Measurements from ENCODE around the gene ROM1. TPM values are rescaled to one million over a fixed set of nuclear protein-coding genes. Genes with fewer than 3 reads are reported as not detected.
"Not testable (repeated sequence)": the region's sequence is repeated elsewhere in the genome, so short reads cannot be mapped to it uniquely, and the experiment has no call there.

The ROM1 gene
- total RNA-seq, 1 experiment from 2014 or later: 2.5 TPM

GRCh38 chr11:62648185-62648966 is 35.3 kb downstream of the ROM1 start:
- no peak for DNase-seq (ENCODE audit: low read depth)

- DNase-seq (ENCODE audit: low read depth): no peak
Measured at GRCh38 chr11:62648967-62649364, 35.9 kb downstream of the ROM1 start.

- no peak for DNase-seq (ENCODE audit: low read depth)
Measured at GRCh38 chr11:62649486-62649885, 36.4 kb downstream of the ROM1 start.

- DNase-seq (ENCODE audit: low read depth): not testable (repeated sequence)
Measured at GRCh38 chr11:62650283-62650682, 37.2 kb downstream of the ROM1 start.

- DNase-seq (ENCODE audit: low read depth): no peak
Measured at GRCh38 chr11:62652161-62653006, 39.3 kb downstream of the ROM1 start.

GRCh38 chr11:62654297-62654696 is 41.2 kb downstream of the ROM1 start:
- DNase-seq (ENCODE audit: low read depth): no peak

- no peak for DNase-seq (ENCODE audit: low read depth)
Measured at GRCh38 chr11:62656796-62657429, 43.9 kb downstream of the ROM1 start.

GRCh38 chr11:62664405-62665074 is 51.5 kb downstream of the ROM1 start:
- peak; percentile 52 for DNase-seq (ENCODE audit: low read depth)

Other genes with a start within 250 kb of the ROM1 start
- not detected in 2 replicates for gene SCGB1A1, start 194.2 kb upstream of the ROM1 start, total RNA-seq (2014; rRNA removed; shearing (Covaris generic))
- 184 and 206 TPM in 2 replicates for gene AHNAK, start 66.5 kb upstream of the ROM1 start, total RNA-seq (2014; rRNA removed; shearing (Covaris generic))
- 841 and 1,053 TPM in 2 replicates for gene EEF1G, start 39.4 kb upstream of the ROM1 start, total RNA-seq (2014; rRNA removed; shearing (Covaris generic))
- gene TUT1, start 21.7 kb upstream of the ROM1 start, total RNA-seq (2014; rRNA removed; shearing (Covaris generic)): 4.7 and 5.3 TPM in 2 replicates
- gene MTA2, start 11.4 kb upstream of the ROM1 start, total RNA-seq (2014; rRNA removed; shearing (Covaris generic)): 91.2 and 103 TPM in 2 replicates
- gene EML3, start 482 bp upstream of the ROM1 start, total RNA-seq (2014; rRNA removed; shearing (Covaris generic)): 7.1 and 13.8 TPM in 2 replicates
- gene B3GAT3, start 8.7 kb downstream of the ROM1 start, total RNA-seq (2014; rRNA removed; shearing (Covaris generic)): 23.3 and 27.1 TPM in 2 replicates
- gene GANAB, start 33.4 kb downstream of the ROM1 start, total RNA-seq (2014; rRNA removed; shearing (Covaris generic)): 136 and 159 TPM in 2 replicates
- 10.7 and 14.8 TPM in 2 replicates for gene INTS5, start 40.0 kb downstream of the ROM1 start, total RNA-seq (2014; rRNA removed; shearing (Covaris generic))
- gene C11orf98, start 52.0 kb downstream of the ROM1 start, total RNA-seq (2014; rRNA removed; shearing (Covaris generic)): 69.0 and 73.3 TPM in 2 replicates
- 3.8 and 5.6 TPM in 2 replicates for gene CSKMT, start 52.1 kb downstream of the ROM1 start, total RNA-seq (2014; rRNA removed; shearing (Covaris generic))
- 19.6 and 26.6 TPM in 2 replicates for gene UQCC3, start 58.4 kb downstream of the ROM1 start, total RNA-seq (2014; rRNA removed; shearing (Covaris generic))
- 4.6 and 6.1 TPM in 2 replicates for gene LBHD1, start 59.0 kb downstream of the ROM1 start, total RNA-seq (2014; rRNA removed; shearing (Covaris generic))
- gene UBXN1, start 65.8 kb downstream of the ROM1 start, total RNA-seq (2014; rRNA removed; shearing (Covaris generic)): 107 and 128 TPM in 2 replicates
- 6.0 and 6.2 TPM in 2 replicates for gene LRRN4CL, start 76.3 kb downstream of the ROM1 start, total RNA-seq (2014; rRNA removed; shearing (Covaris generic))
- gene BSCL2, start 94.2 kb downstream of the ROM1 start, total RNA-seq (2014; rRNA removed; shearing (Covaris generic)): 65.0 and 71.0 TPM in 2 replicates
- gene GNG3, start 94.4 kb downstream of the ROM1 start, total RNA-seq (2014; rRNA removed; shearing (Covaris generic)): not detected in 2 replicates
- 10.2 and 11.8 TPM in 2 replicates for gene HNRNPUL2, start 114.2 kb downstream of the ROM1 start, total RNA-seq (2014; rRNA removed; shearing (Covaris generic))
- gene TTC9C, start 115.2 kb downstream of the ROM1 start, total RNA-seq (2014; rRNA removed; shearing (Covaris generic)): 56.6 and 68.4 TPM in 2 replicates
- 10.1 and 11.4 TPM in 2 replicates for gene ZBTB3, start 140.9 kb downstream of the ROM1 start, total RNA-seq (2014; rRNA removed; shearing (Covaris generic))
- gene POLR2G, start 148.3 kb downstream of the ROM1 start, total RNA-seq (2014; rRNA removed; shearing (Covaris generic)): 182 and 189 TPM in 2 replicates
- 15.1 and 18.1 TPM in 2 replicates for gene TAF6L, start 158.1 kb downstream of the ROM1 start, total RNA-seq (2014; rRNA removed; shearing (Covaris generic))
- gene TMEM179B, start 174.1 kb downstream of the ROM1 start, total RNA-seq (2014; rRNA removed; shearing (Covaris generic)): 88.3 and 110 TPM in 2 replicates
- 41.0 and 55.3 TPM in 2 replicates for gene TMEM223, start 178.7 kb downstream of the ROM1 start, total RNA-seq (2014; rRNA removed; shearing (Covaris generic))
- 24.9 and 26.1 TPM in 2 replicates for gene NXF1, start 192.2 kb downstream of the ROM1 start, total RNA-seq (2014; rRNA removed; shearing (Covaris generic))
- 40.7 and 43.1 TPM in 2 replicates for gene STX5, start 218.8 kb downstream of the ROM1 start, total RNA-seq (2014; rRNA removed; shearing (Covaris generic))
- not detected in 2 replicates for gene TEX54, start 219.6 kb downstream of the ROM1 start, total RNA-seq (2014; rRNA removed; shearing (Covaris generic))
- gene WDR74, start 226.3 kb downstream of the ROM1 start, total RNA-seq (2014; rRNA removed; shearing (Covaris generic)): 61.3 and 80.4 TPM in 2 replicates